Superior temporal gyrus (tissue), 1 donor: ENCODE measurements around the gene TMEM132D.

ENCODE experiments used
- DNase-seq: peaks from one replicate; pipeline ENCODE4 v3.0.0-alpha.2; 2016; ENCODE audit errors: extremely low spot score

The TMEM132D gene

DNA sequence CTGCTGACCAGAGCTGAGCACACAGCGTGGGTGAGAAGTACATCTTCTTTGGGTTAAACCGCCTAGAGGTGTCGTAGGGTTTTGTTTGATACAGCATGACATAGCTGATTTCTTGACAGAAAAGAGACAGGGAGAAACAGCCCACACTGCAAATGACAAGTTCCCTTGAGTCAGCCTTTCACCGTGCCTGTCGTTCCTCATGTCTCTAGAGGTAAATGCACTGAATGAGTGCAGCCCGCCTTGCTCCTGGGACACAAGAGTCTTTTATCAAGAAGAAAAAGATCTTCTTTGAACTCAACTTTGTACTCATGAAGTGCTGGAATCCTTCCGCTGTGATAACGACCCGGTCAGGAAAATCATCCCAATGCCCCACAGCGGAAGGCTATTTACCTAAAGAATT is 77.6 kb downstream of the TMEM132D start:
- DNase-seq: no peak

DNA sequence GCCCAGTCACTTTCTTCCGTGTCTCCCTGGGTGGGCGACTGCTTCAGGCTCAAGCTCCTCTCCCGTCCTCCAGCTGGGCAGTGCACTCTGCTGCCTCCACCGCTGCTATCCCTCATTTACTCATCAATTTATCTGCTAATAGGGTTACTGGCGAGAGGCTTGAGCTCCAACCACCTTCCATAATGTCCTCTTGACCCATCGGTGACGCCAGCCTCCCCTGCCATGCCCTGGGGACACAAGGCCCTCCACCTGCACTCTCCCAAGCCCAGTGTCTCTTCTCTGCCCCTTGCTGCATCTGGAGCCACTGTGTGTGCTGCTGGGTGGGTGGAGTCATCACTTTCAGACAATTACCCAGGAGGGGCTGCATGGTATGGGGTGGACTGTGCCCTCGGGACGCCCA is 78.5 kb downstream of the TMEM132D start:
- no peak for DNase-seq

DNA sequence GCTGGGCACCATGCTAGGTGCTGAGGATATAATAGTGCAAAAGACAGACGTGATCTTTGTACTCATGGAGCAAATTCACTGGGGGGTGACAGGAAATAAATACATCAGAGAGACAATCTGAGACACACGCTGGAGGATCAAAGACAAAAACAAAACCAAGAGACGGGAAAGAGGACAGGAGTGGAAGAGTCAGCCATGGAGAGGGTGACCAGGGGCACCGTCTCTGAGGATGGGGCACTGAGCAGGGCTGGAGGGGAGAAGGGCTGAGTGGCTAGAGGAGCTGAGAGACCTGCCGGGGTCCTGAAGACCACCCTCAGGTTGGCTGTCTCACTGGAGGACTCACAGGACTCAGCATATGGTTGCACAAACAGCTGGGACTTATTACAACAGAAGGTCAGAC is 81.9 kb downstream of the TMEM132D start:
- no peak for DNase-seq

GRCh38 chr12:129819391-129819790 is 84.4 kb downstream of the TMEM132D start:
- no peak for DNase-seq

DNA sequence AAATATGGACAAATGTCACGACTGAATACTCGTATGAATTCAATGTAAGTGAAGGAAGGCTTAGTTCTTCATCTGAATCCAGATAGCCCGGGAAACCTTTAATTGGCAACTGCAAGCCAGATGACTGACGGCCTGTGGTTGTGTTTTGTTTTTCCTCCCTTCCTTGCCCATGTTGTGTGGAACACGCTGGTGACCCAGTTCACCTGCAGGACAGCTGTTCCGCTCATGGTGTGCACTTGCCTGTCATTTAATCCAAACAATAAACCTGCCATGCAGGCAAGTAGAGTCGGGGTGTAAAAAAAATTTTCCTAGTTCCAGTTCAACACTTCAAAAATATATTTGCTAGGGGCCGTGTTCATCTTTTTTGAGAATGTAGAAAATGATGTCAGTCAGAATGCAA is 88.0 kb downstream of the TMEM132D start:
- no peak for DNase-seq

DNA sequence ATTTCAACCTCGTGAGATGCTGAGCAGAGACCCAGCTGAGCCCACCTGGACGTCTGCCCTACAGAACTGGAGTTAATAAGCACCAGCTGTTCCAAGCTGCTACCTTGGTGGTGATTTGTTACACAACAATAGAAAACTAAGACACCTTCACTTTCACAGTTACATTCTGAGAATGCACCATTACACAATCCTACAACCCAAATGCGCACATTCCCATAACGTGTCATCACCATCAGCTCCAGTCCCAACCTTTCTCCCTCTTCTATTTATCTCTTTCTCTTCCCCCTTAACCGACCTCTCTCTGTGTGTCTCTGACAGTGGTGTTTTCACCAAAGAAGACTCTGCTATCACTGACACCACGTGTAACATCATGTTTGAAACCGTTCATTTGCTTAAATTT is 91.9 kb downstream of the TMEM132D start:
- no peak for DNase-seq

- DNase-seq: no peak
These were observed 96.7 kb downstream of the TMEM132D start for GRCh38 chr12:129807136-129807535.

DNA sequence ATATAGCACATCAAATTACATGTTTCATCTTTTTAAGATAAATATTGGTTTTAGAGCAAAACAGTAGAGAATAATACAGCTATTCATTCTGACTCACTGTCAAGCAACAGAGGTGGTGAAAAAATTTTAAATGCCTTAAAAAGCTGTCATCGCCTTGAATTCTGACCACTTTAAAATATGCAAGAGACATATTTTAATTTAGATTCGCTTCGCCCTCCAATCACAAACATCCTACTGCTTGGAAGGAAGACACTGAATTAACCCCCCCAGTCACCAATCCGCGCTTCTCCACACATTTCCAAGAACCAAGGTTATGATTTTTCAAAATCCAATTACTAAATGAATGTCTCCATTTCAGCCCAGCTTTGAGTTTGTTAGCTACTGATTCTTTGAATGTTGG is 112.4 kb downstream of the TMEM132D start:
- no peak for DNase-seq

DNA sequence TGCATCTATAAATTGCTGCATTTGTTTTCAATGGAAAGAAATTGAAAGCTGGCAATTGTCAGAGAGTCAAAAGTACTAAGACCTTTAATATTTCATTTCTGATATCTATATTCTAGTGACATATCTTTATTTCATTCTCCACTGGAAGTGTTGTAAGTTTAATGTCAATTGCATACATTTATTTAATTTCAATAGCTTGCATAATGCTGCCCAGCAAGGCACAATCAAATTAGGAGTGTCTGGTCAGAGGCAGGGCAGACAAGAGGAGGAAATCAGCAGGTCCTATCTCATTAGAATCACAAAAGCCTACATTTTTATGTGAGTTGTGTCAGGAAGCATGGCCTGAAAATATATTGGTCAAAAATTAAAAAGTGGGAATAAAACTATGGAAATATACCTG is 112.9 kb downstream of the TMEM132D start:
- no peak for DNase-seq

DNA sequence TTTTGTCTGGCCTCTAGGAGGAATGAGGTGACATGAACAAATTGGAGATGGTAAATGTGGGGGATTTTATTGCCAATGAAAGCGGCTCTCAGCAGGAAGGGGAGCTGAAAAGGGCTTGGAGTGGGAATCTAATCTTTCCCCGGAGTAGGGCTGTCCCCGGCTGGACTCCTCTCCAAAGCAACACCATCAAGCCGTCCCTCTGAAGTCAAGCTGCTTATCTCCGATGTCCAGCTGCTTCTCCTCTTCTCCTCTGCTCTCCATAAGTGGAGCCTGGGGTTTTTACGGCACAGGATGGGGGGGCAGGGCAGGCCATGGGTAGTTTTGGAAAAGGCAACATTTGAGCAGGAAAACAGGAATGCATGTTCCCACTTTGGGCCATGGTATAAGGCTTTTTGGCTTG is 113.5 kb downstream of the TMEM132D start:
- DNase-seq: no peak

- DNase-seq: no peak
These were observed 113.9 kb downstream of the TMEM132D start for GRCh38 chr12:129789921-129790320.

DNA sequence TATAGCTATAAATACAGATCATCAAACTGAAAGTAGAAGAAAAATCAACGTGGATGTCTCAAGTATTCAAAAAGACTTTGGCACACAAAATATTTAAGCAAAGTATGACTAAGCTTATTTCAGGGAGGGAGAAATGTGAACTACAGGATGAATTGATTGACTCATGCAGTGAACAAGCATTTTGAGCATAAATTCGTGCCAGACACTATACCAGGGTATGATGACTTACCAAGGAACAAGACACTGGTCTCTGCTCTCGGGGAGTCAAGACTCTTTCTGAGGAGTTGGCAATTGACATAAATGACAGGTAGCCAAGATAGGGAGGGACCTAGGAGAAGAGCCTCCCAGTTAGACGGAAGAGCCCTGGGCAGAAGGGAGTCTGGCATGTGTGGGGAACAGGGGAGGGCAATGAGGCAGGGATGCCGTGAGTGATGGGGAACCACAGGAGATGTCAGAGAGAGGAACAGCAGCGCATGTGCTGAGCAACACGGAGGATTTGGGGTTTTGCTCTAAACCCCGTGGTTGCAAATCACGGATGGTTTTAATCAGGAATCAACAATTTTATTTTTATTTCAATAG is 115.2 kb downstream of the TMEM132D start:
- no peak for DNase-seq

GRCh38 chr12:129779989-129780388 is 123.8 kb downstream of the TMEM132D start:
- DNase-seq: no peak

DNA sequence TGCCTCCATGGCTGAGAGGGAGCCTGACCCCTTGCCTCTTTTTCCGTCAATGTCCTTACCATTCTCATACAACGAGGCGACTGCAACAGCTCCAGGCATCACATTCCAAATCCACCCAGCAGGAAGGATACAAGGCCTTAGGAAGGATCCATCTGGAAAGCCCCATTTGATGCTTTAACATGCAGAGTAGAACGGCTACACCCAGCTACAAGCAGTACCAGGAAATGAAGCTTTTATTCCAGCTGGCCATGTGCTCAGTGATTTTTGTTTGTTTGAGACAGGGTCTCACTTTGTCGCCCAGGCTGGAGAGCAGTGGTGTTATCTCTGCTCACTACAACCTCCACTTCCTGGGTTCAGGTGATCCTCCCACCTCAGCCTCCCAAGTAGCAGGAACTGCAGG is 124.8 kb downstream of the TMEM132D start:
- DNase-seq: no peak

DNA sequence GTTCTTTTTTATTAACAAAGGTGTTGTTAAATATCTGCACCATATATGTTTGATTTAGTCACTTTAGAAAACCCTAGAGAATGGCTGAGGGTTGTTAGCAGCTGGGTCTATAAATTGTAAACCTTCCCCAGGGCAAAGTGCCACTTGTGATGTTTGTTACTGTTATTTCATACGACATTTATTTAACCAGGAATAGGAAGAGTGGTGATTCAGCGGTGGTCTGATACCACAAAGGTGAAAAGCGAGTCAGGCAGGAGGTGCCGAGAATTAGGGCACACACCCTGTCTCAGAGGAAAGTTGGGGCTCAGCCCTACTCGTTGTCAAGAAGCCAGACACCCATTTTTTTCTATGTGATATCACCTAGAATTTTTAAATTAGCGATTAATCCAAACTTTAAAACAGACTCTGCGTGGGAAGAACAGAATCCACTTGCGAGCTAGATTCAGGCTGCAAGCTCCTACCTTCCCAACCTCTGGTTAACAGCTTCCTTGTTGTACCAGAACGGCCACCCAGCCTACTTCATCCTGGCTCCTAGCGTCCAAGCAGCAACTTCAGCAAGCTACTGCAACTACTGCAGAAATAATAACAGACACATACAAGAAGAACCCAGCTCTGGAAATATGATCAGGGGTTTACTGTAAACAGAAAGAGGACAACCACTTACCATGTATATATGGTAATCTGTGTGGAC is 126.7 kb downstream of the TMEM132D start:
- DNase-seq: no peak

GRCh38 chr12:129772501-129773493 is 131.0 kb downstream of the TMEM132D start:
- no peak for DNase-seq

DNA sequence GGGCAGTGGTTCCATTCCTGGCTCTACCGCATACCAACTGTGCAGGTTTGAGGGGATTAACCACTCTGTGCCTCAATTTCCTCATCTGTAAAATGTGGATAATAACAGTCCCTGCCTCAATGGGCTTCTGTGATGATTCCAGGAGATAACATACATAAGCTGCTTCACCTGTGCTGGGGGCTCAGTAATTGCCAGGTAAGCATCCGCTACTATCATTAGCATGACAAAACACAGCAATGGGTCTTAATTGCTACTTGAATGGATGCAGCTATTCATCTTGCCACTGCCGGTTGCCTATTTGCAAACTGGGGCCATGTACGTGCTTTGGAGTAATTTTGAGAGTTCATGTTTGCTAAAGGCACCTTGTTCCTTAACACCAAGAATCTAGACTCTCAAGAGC is 132.6 kb downstream of the TMEM132D start:
- no peak for DNase-seq

GRCh38 chr12:129765719-129766118 is 138.1 kb downstream of the TMEM132D start:
- no peak for DNase-seq

GRCh38 chr12:129762436-129762835 is 141.4 kb downstream of the TMEM132D start:
- DNase-seq: no peak

- no peak for DNase-seq
These were observed 150.2 kb downstream of the TMEM132D start for GRCh38 chr12:129753586-129753985.

GRCh38 chr12:129750421-129750820 is 153.4 kb downstream of the TMEM132D start:
- no peak for DNase-seq

DNA sequence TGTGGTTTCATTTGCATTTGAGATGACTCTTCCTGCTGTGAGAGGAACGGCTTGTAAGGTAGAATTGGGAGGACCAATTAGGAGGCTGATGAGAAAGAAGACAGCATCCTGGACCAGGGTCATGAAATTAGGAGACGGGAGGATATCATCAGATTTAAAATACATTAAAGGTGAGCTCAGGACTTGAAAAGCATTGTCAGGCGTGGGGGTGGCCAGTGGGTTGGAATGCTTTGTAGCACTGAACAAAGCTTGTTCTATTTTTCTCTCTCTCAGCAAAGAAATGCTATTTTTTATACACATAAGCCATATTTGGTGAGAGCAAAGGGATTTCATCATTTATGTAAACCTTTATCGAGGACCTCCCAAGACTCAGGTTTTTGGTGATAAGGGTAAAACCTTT is 157.5 kb downstream of the TMEM132D start:
- DNase-seq: no peak

- no peak for DNase-seq
These were observed 174.7 kb downstream of the TMEM132D start for GRCh38 chr12:129729170-129729569.
